K562 (cell line): ENCODE results near the gene WDFY2. TPM values are rescaled to one million over a fixed set of nuclear protein-coding genes. Genes with fewer than 3 reads are reported as not detected.

Experiments used
- IRF9 ChIP-seq: fragments of 450-650 bp; IDR thresholded peaks from 2 replicates; pipeline ENCODE4 v1.6.1; 2016; ENCODE audit warnings: missing biosample characterization, missing genetic modification characterization
- MAFK ChIP-seq: IDR thresholded peaks from 2 replicates; pipeline ENCODE4 v1.6.1; 2011; ENCODE audit warnings: low read length, improper control_type of control experiment
- MGA ChIP-seq: fragments of 450-650 bp; IDR thresholded peaks from 2 replicates; pipeline ENCODE4 v1.6.1; 2016; ENCODE audit warnings: mild to moderate bottlenecking, moderate library complexity
- TAF15 ChIP-seq: fragments of 200-400 bp; formaldehyde crosslinking; IDR thresholded peaks from 2 replicates; pipeline ENCODE4 v1.6.1; 2017; ENCODE audit warnings: mild to moderate bottlenecking, low read depth, low read length, moderate library complexity
- TFAP4 ChIP-seq: sonication (generic); formaldehyde crosslinking; IDR thresholded peaks from 2 replicates; pipeline ENCODE4 v1.8.0; 2022; ENCODE audit warnings: missing genetic modification reagents, mild to moderate bottlenecking, moderate library complexity, borderline replicate concordance
- ZNF668 ChIP-seq: fragments of 250-450 bp; sonication (Bioruptor Pico); IDR thresholded peaks from 2 replicates; pipeline ENCODE4 v1.8.0; 2022; ENCODE audit warnings: mild to moderate bottlenecking, inconsistent platforms
- polyA plus RNA-seq, 8 experiments: library from polyadenylated mRNA; depleted of rRNA in 4 of 8; stranded (reverse) in 5 of 8; unstranded in 3 of 8; fragments of >200 nt; fragmentation: Nextera tagmentation in 2 of 8; fragmentation: Illumina TruSeq in 1 of 8; extraction: Ambion mirVana in 2 of 8; extraction: Trizol in 1 of 8; gene quantifications; 2 replicates each; pipeline versions ENCODE4 v1.2.1 to v1.2.3, GENCODE V29; 2011 to 2014; ENCODE audit warnings: inconsistent platforms in 1 of 8, missing spikeins in 1 of 8
- total RNA-seq, 7 experiments: library from RNA; depleted of rRNA in 6 of 7; stranded (reverse); fragments of >200 nt in 6 of 7; fragmentation: Illumina TruSeq in 2 of 7; extraction: Trizol in 2 of 7; gene quantifications; 2 replicates each; pipeline versions ENCODE4 v1.2.1 to v1.2.3, GENCODE V29; 2011 to 2021; ENCODE audit warnings: low replicate concordance in 1 of 7

WDFY2 gene
- total and polyA plus RNA-seq, 9 of the 15 experiments (the other 6 are each of a cell fraction or from before 2014, with no cell fraction given), result 0.66 to 6.4 (median 4.4) TPM

- TF ChIP-seq TFAP4 (0 out of 2 replicates have a peak, but pooled peaks have one; percentile 31), IRF9 (tag) (no peak), ZNF668 (CRISPR knock-in tag) (no peak), TAF15 (no peak), MGA (no peak), MAFK (no peak)
Observed at GRCh38 chr13:51797664-51798488, 213.6 kb downstream of the WDFY2 start (continued).
